HG03354 (cell line): ENCODE results near the gene CDH4.

ENCODE experiments used
- ATAC-seq: cut with Tn5 transposase; IDR thresholded peaks from one replicate; pipeline ENCODE4 v1.9.1; 2021; ENCODE audit warnings: mild to moderate bottlenecking; ENCODE audit not compliant: unreplicated experiment, poor library complexity, severe bottlenecking

Gene CDH4

GRCh38 chr20:61815678-61816077 is 563.6 kb downstream of the CDH4 start:
- ATAC-seq: no peak

GRCh38 chr20:61816606-61817460 is 564.8 kb downstream of the CDH4 start:
- no peak for ATAC-seq

GRCh38 chr20:61817575-61817974 is 565.5 kb downstream of the CDH4 start:
- no peak for ATAC-seq

- no peak for ATAC-seq
These were observed 566.9 kb downstream of the CDH4 start for GRCh38 chr20:61818746-61819573.

GRCh38 chr20:61819574-61819846 is 567.4 kb downstream of the CDH4 start:
- ATAC-seq: no peak

- ATAC-seq: no peak
These were observed 568.1 kb downstream of the CDH4 start for GRCh38 chr20:61819921-61820825.

GRCh38 chr20:61821735-61822134 is 569.7 kb downstream of the CDH4 start:
- no peak for ATAC-seq

- no peak for ATAC-seq
These were observed 570.3 kb downstream of the CDH4 start for GRCh38 chr20:61822396-61822795.

- ATAC-seq: no peak
These were observed 571.2 kb downstream of the CDH4 start for GRCh38 chr20:61823242-61823641.

- no peak for ATAC-seq
These were observed 576.8 kb downstream of the CDH4 start for GRCh38 chr20:61828891-61829290.

- no peak for ATAC-seq
These were observed 577.5 kb downstream of the CDH4 start for GRCh38 chr20:61829526-61829925.

- ATAC-seq: no peak
These were observed 578.3 kb downstream of the CDH4 start for GRCh38 chr20:61830241-61830930.

- no peak for ATAC-seq
These were observed 578.9 kb downstream of the CDH4 start for GRCh38 chr20:61830991-61831390.

GRCh38 chr20:61832181-61832580 is 580.1 kb downstream of the CDH4 start:
- ATAC-seq: no peak

- ATAC-seq: no peak
These were observed 581.9 kb downstream of the CDH4 start for GRCh38 chr20:61833807-61834610.

GRCh38 chr20:61835301-61835700 is 583.2 kb downstream of the CDH4 start:
- ATAC-seq: no peak

- ATAC-seq: no peak
These were observed 583.8 kb downstream of the CDH4 start for GRCh38 chr20:61835791-61836350.

GRCh38 chr20:61837200-61837599 is 585.1 kb downstream of the CDH4 start:
- ATAC-seq: no peak
